ENCODE results near the gene PROM1.

The PROM1 gene

GRCh38 chr4:15982842-15983524, 100.8 kb downstream of the PROM1 start:
- no peak for DNase-seq

DNA sequence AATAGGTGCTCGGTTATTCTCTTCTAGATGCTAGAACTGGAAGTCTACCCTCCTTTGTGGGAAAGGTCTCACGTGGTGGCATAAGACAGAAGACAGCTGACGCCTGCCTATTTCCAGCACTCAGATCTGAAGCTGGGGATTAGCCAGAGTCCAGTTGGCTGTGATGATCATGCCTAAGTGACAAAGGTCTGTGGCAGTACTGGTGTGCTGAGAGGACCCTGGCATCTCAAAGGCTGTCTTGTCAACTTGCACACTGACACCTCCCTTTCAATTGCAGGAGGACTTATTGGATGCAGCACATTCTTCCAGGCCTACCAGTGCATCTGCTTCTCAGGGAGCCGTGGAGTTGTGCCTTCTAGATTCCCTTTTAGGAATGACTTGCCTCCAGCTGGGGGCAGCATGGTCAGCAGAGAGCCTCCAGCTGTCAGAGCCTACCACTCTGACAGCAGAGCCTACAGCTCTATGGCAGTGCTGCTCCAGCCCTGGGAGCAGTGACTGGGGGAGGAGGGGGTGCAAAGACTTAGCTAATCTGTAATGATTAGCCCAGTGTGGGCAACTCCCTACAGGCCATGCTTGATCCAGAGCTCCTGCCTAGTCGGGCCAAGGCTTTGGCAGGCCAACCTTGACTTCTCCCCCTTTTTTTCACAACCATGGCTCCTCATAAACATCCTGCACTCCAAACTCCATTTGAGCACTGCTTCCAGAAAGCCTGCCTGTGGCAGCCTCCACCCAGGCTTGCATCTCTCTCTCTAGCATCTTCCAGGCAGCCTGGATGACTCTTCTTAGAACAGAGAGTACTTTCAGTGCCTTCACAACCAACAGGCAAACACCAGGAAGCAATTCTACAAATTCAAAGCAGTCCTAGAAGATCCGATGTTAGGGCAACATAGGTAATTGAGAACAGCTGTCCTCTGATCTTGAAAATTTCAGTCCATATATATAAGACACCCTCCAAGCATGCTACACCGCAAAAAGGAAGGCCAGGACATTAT, 107.1 kb downstream of the PROM1 start:
- DNase-seq = no peak

- DNase-seq = no peak
These were observed 112.6 kb downstream of the PROM1 start for GRCh38 chr4:15971068-15971801.

GRCh38 chr4:15968551-15969300, 115.1 kb downstream of the PROM1 start:
- no peak for DNase-seq

DNA sequence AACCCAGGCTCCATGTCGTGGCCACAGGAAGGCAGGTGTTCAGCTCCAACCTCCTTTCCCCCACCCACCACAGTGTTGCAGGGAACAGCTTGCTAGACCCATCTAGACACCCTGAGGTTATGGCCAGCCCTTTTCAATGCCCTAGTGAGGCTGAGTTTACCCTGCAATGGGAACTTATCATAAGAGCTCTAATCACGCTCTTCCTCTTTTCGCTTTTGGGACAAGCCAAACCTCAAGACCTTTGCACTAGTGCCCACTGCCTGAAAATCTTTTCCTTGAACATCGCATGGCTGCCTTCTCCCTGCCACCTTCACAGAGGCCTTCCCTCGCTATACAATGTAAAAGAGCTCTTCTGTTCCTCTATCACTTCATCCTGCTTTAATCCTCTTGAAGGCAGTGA, 118.5 kb downstream of the PROM1 start:
- no peak for DNase-seq

- no peak for DNase-seq
These were observed 119.7 kb downstream of the PROM1 start for GRCh38 chr4:15964159-15964558.

GRCh38 chr4:15963576-15963975, 120.2 kb downstream of the PROM1 start:
- DNase-seq = no peak

DNA sequence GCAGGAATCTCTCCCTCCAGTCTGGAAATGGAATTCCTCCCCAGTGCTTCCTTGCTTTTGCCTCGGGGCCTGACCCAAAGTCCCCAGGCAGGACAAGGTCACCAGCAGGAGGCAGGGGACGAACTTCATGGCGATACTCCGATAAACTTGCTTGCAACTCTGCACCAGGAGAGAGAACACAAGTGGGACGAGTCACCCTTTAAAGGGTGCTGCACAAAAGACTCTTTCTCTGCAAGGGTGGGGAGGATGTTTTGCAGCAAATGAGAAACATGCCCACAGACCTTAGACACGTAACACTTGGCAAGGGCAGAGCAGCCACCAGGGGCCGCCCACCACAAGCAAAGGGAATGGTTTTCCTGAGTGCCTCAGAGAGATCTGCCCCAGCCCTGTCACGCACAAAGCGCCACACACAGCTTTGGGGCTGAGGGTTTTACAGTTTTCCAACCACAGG, 120.8 kb downstream of the PROM1 start, which contains the start of gene FGFBP2:
Gene FGFBP2, minus strand, starts transcription at position 175 of the 451 bp plus-strand sequence. Its CDS starts 46 bp downstream, at position 129.
- no peak for DNase-seq

- no peak for DNase-seq
These were observed 121.9 kb downstream of the PROM1 start for GRCh38 chr4:15961781-15962510.

DNA sequence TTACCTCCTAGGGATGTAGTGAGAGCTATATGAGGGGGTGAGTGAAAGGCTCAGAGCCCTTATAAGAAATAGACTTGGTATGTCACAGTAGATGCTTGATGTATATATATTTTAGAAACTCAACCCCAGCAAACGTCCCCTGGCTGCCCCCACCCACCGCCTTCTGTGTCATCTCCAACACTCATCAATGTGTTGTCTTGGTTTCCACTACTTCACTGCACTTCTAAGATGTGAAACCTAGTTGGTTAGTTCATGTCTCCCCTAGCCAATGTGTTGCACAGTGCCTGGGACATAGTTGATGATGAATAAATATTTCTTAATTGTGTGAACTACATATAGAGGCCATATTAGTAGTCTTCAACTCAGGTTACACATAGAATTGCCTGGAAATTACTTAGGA, 125.3 kb downstream of the PROM1 start:
- no peak for DNase-seq

- peak; percentile 1 for DNase-seq
These were observed 127.5 kb downstream of the PROM1 start for GRCh38 chr4:15956179-15956850.

GRCh38 chr4:15955670-15956069, 128.2 kb downstream of the PROM1 start:
- DNase-seq = no peak

DNA sequence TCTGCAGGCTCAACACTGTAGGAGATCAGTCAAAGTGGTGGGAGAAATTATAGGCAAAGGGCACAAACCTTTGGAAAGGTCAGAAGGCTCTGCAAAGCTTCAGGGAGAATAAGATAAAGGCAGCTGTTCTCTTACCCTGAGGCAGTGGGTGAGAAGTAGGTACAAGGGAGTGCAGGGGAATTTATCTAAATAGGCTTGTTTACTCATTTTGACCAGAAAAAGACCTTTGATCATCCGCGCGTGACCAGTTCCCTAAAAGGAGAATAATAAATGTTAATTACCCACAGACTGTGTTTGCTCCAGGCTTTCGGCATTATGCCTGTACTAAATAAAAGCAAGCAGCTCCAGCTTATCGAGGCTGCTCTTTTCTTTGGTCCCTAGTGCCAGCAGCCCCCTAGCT, 130.2 kb downstream of the PROM1 start:
- DNase-seq = no peak

GRCh38 chr4:15951781-15952180, 132.0 kb downstream of the PROM1 start:
- no peak for DNase-seq

DNA sequence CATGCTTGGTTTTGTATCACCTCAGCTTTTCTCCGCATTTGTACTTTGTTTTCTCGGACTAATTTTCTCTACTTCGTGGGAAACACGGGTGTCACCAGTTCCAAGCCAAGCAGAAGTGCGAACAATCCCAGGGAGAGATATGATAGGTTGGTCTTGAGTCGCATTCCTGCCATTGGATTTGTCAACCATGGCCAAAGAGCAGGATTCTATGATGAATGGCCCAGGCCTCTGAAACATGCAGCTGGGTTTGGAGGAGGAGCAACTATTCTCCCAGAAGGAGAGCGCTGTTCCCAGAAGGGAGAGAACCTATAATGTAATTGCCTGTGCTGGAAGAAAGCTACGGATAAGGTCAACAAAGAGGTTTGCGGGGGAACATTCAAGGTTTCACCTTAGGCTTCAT, 135.0 kb downstream of the PROM1 start:
- DNase-seq = no peak

- DNase-seq = no peak
These were observed 136.1 kb downstream of the PROM1 start for GRCh38 chr4:15947684-15948083.

DNA sequence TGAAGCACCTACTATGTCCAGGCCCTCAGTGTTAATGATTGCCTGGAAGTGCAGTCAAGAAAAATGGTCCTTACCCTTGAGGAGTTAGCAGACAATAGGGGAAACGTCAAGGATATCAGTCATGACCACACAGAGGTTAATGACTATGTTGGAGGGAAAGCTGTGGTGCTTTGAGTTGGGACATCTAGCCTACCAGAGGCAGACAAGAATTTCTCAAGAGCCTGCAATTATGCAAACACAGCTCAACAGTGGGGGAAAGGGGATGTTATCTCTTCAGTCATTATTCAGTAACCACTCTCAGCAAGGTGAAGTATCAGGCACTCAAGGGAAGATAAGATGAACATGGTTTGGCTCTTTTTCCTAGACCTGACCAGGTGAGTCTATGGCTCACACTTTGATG, 138.3 kb downstream of the PROM1 start:
- no peak for DNase-seq

- no peak for DNase-seq
These were observed 138.9 kb downstream of the PROM1 start for GRCh38 chr4:15944895-15945294.

DNA sequence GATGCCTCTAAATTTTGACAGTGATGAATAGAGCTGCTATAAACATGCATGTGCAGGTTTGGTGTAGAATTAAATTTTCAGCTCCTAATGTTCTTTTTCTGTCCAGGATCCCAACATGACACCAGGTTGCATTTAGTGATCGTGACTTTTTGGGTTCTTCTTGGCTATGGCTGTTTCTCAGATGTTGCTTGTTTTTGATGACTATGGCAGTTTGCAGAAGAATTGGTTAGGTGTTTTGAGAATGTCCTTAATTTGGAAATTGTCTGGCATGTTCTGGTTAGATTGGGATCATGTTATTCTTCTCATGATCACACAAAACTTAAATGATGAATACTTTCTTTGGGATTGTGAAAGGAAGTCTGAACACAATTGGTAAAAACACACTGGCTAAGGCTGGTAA, 141.5 kb downstream of the PROM1 start:
- DNase-seq = no peak

DNA sequence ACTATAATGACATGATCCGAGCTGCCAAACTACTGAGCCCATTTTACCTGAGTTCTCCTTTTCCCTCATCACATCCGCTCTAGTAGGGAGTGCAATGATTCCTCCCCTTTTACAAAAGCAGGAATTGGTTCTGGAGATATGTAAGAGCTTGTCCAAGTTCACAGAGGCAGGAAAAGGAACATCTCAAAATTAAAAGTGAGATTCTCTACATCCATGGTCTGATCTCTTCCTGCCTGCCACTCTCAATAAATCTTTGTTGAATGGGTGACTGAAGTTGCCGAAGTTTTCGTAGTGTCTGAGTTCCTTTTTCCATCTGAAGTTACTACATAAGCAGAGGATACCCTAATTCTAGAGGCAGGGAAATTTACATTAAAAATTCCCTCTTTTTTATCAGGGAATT, 145.2 kb downstream of the PROM1 start, which contains the start of gene FGFBP1:
Gene FGFBP1, minus strand, starts transcription at position 101 of the 400 bp plus-strand sequence. CDS start 2,108 bp downstream, outside the sequence.
- DNase-seq = no peak

- no peak for DNase-seq
These were observed 145.6 kb downstream of the PROM1 start for GRCh38 chr4:15938182-15938581.
